MV-4-11 (cell line): ENCODE results near the gene SDC1.

Experiments
- DNase-seq: peaks from one replicate; lab custom pipeline; 2025; lab: John Stamatoyannopoulos, UW

SDC1 gene

DNA sequence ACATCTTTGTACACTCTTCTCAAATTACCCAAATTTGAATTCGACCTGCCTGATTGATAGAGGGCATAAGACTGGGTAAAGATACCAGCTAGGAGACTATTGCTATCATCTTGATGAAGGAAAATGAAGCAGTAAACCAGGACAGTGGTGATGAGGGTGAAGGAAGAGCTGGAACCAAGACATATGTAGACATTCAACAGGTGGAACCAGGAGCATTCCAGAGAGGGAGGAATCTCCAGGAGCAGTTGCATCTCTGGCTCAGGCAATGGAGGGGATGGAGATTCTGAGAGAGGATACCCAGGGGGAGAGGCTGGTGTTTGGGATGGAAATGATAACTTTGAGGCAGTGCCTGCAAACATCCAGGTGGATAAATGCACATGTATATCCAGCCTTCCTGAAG is 41.6 kb downstream of the SDC1 start:
- DNase-seq, result no peak

DNA sequence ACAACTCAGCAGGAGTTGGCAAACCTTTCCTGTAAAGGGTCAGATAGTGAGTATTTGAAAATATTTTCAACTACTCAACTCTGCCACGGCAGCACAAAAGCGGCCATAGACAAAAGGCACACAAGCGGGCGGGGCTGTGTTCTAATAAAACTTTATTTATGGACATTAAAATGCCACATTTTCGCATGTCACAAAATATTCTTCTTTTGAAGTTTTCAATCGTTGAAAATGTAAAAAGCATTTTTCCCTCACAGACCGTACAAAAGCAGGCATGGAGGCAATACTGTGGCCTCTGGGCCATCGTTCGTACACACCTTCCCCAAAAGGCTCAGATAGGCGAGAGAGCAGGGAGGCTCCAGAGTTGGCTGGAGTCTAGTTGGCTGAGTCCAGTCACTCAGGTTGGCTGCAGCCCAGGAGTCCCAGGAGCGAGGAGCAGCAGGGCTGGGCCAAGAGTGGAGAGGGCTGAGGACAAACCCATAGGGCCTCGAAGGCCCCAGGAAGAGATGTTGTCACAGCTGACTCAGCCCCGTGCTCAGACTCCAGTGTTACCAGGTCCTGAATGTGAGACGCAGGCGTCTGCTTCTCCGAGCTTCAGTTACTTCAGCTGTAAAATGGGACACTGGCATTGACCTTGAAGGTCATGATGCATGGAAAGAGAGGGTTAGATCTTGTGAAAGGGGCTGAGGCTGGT is 42.5 kb downstream of the SDC1 start:
- no peak for DNase-seq

DNA sequence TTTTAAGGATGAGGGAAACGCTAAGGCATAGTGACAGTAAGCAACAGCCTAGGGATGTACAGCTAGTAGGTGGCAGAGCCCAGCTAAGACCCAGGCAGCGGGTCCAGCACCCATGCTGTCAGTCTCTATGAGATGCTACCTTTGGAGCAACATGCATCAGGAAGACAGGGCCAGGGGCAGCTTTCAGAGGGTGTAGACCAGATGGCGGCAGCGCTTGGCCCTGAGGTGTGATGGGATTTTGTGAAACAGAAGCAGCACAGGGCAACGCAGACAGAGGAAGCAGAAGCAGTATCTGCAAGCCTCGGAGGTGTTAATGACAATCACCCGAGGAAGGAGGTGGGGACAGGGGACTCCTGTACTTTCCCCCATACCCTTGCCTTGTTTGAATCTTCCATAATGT is 43.2 kb downstream of the SDC1 start:
- no peak for DNase-seq

DNA sequence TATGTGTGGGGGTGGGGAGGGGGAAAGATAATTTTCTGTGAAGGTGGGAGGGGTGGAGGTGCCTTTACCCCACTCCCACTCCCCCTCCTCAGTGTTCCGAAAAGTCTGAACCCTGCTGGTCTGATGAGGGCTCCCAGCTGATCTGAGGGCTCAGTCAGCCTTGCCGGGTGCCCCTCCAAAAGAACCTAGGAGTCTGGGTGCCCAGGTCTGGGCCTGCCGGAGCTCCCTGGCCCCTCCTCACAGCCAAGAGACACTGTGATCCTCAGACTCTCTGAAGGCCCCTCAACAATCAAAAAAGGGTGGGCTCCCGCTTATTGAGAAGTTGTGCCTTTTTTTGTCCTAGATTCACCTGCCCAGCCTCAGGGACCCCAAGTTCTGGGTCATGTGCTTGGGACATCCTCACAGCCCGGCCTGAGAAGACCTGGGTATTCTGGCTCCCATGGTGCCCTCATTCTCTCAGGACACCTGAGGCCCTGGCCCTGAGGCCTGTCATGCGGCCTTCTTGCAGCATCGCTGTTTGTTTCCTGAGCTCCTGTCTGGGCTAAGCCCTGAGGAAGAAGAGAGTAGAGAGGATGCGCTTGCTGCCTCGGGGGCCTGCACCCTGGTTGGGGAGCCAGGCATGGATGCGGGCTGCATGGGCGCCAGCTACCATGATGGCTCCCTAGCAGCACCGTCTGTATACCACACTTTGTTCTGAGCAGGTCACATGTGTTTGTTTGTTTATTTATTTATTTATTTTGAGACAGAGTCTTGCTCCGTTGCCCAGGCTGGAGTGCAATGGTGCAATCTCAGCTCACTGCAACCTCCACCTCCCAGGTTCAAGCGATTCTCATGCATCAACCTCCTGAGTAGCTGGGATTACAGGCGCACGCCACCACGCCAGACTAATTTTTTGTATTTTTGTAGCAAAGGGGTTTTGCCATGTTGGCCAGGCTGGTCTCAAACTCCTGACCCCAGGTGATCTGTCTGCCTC is 44.0 kb downstream of the SDC1 start:
- DNase-seq, result no peak

DNA sequence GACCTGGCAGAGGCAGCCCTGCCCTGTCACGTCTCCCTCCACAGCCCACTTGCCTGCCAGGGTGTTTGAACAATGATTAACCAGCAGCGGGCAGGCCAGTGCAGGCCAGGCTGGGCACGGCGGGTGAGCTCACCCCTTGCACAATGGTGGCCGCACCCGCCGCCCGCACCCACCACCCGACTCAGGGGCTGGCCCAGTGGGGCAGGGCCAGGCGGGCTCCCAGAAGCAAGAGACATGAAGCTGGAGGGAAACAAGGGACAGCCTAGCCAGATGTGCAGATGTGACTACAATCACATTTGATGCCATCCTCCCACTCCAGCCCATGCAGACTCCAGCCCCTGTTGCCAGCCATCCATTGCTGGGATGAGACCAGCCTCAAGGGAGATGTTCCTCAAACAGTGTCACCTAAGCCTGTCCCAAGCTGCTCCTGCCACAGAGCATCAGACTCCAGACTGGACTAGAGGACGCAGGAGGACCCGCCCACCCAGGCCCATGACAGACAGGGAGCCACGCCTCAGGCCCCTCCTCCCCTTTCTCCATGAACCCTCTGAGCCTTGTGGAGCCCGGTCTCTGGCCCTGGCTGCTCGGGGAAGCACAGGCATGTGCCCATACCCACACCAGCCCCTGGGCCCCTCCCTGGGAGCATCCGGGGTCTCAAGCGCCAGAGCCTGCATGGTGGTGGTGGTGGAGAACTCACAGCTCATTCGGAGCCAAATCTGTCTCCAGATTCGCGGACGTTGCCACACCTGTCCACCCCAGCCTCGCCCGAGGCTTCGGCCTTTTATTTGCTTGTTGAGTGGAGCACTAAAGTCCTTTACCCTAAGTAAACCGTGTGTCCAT is 45.0 kb downstream of the SDC1 start:
- DNase-seq, result no peak

DNA sequence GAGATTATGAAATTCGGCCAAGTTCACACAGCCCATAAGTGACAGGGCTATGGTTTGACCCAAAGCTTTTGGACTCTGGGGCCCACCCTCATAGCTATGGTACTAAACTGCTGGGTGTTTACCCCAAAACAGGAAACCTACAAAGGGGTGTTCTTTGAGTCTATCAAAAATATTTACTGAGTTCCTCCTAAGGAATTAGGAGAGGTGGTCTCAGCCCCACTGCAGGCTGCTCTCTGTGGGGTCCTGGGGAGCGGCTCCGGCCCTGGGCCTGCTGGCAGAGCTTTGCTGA is 45.5 kb downstream of the SDC1 start:
- DNase-seq, result no peak

DNA sequence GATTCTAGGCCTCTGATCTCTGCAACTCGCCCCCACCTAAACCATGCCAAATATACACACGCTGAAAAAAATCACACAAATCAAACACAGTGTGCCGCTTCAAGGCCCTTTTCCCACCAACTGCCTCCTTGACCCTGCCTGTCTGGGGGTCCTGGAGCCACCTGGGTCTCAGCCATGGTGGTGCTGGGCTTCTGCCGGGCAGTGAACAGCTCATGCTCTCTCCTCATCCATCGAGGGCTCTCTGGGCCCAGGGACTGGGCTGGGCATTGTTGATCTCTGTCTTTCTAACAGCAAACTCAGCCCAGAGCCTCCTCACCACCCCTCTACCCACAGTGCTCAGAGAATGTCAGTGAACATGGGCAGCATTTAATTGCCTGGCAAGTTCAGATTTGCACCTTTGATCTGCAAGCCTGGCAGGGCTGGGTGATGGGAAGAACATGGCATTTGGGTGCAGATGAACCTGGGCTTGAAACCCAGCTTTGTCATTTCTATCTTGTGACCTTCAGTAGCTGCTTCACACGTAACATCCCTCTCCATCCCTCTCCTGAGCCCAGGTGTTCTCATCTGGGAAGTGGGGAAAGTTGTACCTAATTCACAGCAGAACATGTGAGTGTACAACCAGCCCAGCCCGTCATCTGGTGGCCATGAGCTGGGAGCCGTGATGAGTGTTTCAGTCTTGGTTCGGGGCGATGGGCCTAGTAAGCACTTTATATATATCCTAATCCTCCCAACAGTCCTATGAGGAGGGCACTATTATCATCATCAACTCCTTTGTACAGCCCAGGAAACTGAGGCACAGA is 46.1 kb downstream of the SDC1 start:
- no peak for DNase-seq

DNA sequence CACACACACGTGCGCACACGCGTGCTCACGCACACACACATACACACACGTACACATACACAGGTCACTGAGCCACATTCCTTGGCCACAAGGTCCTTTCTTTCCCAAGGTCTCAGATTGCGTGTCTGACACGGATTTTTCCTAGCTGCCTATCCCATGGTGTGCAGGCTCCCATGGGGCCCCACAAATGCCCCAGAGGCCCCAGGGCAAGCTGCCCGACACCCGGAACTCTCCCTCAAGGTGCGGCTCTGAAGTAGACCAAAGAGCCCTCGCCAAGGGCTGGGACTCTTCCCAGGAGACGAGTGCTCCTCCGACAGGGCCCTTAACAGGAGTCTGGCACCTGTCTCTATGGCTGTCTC is 46.7 kb downstream of the SDC1 start:
- DNase-seq, result no peak

DNA sequence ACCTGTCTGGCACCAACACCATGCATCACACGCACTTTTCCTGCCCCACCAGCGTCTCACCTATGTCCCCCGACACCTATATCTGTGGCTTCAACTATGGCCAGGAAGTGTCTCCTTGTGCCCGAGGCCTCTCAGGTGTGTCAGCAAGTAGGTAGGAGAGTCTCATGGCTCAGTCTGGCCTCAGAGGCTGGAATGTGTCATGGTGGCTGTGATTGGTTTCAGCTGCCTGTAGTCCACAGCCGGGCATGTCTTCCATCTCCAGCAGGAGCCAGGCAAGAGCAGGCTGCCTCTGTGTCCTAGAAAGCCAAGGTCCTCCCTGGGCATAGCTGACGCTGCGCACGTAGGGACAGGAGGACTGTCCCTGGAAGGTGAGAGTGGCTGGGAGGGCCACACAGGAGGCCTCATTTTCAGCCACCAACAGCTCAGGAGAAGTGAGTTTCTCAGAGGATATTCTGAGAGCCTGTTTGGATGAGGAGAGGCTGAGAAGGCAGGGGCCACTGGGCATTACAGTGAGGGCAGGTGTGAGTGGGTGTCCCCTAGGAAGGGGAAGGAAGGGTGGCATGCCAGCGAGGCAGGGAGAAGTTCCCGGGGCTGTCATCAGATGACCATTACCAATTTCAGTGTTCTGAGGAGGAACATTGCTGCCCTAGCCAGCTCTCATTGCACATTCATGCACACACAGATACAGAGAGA is 47.2 kb downstream of the SDC1 start:
- no peak for DNase-seq

DNA sequence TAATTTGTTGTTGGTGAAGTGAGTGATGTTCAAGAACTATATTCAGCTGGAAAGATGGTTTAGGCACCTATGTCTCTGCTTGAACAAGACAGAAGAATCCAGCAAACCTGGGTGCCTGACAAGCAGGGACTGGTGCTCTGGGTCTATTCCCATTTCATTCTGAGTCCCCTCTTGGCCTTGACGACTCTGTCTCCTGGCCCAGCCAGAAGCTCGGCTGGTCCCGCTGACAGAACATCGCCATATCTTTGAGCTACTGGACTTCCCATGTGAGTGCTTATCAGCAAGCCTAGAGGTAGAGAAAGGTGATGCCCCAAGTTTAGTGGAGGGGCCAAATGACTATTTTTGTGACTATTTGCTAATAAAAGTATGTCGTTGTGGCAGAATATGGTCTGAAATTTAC is 48.2 kb downstream of the SDC1 start:
- DNase-seq, result no peak

DNA sequence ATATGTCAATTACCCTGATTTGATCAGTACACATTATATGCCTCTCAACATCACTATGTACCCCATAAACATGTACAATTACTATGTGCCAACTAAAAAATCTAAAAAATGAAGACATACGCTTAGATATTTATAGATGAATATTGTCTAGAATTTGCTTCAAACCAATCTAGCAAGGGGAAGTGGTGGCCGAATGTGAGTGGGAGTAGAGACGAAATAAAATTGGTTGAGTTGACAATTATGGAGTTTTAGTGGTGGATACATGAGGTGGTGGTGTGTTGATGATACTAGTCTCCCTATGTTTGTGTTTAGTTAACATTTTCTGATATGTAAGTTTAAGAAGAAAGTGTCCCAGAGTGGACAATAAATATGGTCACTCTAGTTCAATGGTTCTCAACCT is 49.0 kb downstream of the SDC1 start:
- DNase-seq, result no peak

DNA sequence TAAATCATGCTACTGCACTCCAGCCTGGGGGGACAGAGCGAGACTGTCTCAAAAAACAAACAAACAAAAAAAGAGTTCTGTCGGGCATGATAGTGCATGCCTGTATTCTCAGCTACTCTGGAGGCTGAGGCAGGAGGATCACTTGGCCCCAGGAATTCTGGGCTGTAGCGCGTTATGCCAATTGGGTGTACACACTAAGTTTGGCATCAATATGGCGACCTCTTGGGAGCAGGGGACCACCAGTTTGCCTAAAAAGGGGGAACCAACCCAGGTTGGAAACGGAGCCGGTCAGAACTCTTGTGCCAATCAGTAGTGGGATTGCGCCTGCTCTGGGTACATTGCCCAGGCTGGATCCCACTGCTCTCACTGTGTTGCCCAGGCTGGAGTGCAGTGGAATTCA is 49.7 kb downstream of the SDC1 start:
- no peak for DNase-seq

DNA sequence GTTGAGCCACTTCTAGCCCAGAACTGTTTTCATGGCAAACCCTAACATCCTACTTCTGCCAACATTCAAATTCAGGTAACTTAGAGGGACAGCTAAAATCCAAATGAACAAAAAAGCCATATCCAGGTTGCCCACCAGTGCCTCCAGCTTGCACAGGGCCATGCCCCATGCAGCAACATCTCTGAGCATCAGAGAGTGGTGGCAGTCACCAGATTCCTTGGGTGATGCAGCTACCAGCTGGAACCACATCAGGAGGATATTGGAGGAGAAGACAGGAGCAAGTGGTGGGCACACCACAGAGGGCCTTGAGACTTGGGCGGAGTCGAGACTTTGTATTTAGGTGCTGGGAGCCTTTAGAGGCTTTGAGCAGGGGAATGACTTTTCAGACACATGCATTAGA is 50.5 kb downstream of the SDC1 start:
- DNase-seq, result no peak

DNA sequence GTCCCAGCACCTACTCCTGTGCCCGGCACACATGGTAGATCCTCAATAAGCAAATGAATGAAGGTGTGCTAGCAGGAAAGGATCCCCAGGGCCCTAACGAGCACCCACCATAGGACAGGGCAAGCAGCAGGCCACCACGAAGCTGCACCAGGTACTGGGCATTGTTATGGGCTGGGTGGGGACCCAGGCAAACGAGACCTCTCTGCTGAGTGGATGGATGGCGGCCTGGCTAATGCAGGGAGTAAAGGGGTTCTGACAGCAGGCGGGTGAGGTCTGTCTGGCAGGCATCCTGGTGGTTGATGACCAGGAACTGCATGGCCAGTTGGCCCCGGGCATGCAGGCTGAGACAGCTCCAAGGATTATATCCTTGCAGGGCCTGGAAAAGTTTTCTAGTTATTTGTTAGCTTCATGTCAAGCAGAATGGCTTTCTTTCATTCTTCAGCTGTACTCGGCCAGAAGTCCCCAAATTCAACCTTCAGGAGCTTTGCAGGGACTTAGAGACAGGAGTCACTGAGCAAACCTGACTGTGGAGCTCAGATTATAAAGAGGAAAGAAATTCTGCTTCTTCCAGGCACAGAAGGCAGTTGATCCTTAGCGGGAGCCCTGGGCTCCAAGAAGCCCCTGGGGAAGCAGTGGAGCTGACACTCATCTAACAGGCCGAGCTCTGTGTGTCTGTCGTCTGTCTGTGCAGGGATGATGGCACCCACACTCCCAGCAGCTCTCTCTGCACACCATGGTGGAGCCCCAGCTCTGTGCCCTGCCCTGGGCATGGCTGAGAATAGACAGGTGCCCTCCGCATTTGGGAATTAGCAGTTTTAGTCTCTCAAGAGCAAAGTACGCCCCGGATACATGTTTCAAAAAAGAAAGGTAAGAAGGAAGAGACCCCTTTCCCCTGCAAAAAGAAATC is 51.2 kb downstream of the SDC1 start:
- DNase-seq, result no peak

DNA sequence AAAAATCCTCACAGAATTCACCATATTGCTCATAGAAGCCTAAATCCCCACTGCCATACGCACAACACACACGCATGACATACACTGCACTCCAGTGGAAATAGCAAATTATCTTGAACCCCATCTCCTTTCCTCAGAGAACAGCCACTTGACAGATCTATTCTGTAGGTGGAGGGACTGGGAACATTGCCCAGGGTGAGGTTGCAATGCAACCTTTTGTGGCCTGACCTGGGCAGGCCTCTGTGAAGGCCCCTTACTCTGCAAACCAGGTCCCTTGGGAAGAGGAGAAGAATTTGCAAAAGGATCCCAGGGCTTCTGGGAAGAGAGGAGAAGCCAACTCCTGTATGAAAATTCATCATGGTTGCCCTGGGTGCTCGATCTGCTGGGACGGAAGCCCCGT is 51.9 kb downstream of the SDC1 start:
- no peak for DNase-seq

DNA sequence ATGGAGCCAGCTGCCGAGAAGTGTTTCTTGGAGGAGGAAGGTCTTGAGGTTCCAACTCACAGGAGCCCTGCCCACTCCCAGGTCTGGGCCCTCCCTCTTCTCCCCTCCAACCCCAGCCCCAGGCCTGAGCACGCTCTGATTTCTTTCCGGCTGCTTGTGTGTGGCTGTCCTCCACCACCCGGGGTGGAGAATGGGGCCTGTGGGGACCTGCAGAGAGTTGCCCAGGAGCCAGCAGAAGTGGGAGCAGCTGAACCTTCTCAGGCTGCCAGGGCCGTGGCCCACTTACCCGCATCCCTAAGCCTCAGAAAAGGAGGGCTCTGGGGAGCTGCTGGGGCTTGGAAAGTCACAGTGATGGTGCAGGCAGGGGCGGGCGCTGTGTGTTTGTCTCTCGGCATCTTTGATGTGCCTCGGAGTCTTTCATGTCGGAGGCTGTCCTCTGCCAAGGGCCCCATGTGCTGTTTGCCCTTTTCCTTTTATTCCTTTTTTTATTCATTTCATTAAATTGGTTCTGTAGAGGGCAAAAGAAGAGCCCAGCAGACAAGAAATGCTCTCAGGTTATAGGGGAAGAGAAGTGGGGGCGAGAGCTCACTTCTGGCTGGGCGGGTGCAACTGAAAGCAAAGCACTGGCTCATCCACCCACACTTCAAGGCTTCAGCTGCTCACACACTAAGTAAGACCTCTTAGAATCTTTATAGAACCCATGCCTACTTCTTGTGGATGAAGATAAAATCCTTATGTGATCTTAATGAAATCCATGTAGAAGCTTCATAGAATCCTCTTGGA is 52.5 kb downstream of the SDC1 start:
- no peak for DNase-seq

DNA sequence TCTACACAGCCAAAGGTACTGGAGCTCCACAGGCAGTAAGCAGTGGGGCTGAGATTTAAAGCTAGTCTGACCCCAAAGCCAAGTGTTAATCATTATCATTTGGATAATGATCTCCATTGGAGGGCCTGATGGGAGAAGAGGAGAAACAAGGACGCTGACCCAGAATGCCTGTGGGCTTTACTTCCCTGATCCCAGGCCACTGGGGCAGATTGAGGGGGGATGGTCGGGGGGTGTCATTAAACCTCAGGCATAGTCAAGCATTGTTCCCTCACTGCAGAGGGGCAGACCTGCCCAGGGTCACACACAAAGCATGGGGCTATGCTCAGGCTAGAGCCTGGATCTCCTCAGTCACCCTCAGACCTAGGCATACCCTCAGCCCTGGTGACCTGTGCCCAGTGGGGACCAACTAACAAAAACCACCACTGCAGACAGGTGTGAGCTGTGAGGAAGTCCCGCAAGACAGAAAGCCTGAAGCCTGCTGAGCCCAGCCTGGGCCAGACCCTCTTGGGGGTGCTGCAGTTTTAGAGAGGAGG is 53.4 kb downstream of the SDC1 start:
- no peak for DNase-seq

DNA sequence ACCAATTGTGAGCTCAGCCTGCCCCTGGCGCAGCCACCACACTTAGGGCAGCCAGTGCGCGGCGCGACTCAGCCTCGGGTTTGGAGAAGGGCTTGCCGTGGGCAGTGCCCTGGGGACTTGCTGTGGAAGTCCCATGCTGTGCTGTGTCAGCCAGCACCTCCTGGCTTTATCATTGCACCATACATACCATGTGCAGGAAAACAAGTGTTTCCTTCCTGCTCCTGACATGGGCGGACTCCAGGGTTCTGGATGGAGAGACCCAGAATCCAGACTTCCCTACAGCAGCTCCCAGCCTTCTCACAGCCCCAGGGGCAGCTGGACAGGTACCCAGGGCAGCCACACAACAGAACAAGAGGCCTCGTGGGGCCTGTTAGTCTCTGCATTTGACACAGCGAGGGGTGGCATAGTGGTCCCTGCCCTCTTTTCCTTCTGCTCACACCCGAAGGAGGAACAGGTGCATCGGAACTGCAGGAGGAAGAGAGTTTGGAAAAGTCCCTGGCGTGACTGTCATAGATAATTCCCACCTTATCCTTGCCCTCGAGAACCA is 54.2 kb downstream of the SDC1 start:
- DNase-seq, result no peak
